NCI-H2107 (cell line): ENCODE measurements around the gene SGTA.
"Not testable (repeated sequence)": the region's sequence is repeated elsewhere in the genome, so short reads cannot be mapped to it uniquely, and the experiment has no call there.

Experiments
- DNase-seq: peaks from one replicate; lab custom pipeline; 2025; lab: John Stamatoyannopoulos, UW

Gene SGTA, protein sequence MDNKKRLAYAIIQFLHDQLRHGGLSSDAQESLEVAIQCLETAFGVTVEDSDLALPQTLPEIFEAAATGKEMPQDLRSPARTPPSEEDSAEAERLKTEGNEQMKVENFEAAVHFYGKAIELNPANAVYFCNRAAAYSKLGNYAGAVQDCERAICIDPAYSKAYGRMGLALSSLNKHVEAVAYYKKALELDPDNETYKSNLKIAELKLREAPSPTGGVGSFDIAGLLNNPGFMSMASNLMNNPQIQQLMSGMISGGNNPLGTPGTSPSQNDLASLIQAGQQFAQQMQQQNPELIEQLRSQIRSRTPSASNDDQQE

DNA sequence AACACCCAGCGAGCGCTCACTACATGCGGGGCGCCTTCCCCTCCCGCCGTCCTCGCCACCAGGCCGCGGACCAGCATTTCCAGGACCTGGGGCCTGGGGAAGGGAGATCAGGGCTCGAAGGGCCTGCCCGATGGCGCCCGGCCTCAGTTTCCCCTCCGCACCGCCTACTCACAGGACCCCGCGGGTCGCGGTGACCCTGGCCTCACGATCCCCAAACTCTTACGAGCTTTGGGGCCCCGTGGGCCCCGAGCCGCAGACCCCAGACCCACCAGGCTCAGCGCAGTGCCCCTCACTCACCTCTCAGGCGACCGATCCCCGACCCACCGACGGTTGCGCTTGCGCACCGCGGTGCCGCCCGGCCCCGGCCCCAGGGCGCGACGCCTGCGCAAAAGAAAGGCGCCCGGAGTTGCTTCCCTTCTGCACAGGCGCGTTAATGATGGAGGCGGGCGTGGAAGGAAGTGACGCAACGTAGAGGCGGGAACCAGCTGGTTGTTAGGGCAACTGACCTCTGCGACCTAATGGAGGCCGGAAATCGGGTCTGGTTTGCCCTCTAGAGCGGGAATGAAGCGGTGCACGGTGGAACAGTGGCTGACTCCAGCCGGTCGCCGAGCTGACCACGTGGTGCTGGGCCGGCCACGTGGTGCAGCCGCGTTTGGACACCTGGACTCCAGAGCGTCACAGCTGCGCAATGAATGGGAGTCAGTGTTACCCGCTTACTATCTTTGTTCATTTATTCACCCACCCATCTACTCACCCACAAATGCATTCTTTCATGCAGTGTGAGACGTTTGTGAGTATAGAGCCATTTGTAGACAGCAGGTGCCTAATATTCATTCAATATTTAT, at the start of gene SGTA:
SGTA (minus strand) TSS at position 338 of the 845 bp plus-strand sequence. CDS start 14,205 bp downstream, outside the sequence.
- DNase-seq = peak; percentile 93

DNA sequence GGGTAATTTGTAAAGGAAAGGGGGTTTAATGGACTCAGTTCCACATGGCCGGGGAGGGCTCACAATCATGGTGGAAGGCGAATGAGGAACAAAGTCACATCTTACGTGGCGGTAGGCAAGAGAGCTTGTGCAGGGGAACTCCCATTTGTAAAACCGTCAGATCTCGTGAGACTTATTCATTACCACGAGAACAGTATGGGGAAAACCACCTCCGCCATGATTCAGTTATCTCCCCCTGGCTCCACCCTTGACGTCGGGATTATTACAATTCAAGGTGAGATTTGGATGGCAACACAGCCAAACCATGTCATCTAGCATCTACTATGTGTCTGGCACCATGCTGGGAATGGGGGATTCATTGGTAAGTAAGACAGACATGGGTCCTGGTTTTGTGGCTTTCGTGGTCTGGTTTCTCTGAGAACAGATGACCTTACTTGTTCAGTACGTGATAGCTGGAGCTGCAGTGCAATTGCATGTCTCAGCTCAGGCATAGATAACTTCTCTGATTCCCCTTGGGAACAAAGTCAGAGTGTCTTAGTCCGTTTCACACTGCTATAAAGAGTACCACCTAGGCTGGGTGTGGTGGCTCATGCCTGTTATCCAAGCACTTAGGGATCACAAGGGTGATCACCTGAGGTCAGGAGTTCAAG, 44.9 kb upstream of the SGTA start:
- DNase-seq = no peak

DNA sequence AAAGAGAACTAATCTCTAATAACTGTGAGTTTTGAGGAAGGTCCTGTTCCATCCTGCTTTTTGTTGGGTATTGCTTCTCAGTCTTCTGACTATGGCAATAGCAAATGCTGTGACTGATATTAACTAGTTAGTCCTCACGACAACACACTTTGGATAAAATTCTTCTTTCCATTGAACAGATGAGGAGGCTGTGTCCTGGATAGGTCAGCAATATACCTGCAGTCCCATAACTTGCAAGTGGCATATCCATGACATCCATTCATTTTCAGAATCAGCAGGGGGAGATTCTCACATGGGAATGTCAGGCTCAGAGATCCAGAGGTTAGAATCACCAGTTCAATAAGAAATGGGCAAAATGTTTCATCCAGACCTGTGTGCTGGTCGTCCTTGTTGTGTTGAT, 43.9 kb upstream of the SGTA start:
- DNase-seq = no peak

DNA sequence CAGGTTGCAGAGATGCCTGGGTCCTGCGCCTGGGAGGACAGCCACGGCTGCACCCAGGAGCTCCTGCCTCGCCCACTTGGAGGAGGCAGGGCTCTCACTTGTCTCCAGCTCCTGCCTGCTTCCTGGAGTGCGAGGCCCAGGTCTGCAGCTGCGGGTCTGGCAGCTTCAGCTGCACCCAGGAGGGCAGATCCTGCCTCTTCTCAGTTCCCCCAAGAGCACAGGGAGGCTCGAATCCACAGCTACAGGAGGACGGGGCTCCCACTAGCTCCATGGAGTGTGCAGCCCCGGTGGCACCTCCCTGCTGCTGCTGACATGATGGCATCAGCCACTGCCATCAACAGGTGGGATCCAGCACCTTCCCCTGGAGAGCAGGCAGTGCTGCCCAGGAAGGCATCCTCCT, 41.1 kb upstream of the SGTA start:
- DNase-seq = no peak

DNA sequence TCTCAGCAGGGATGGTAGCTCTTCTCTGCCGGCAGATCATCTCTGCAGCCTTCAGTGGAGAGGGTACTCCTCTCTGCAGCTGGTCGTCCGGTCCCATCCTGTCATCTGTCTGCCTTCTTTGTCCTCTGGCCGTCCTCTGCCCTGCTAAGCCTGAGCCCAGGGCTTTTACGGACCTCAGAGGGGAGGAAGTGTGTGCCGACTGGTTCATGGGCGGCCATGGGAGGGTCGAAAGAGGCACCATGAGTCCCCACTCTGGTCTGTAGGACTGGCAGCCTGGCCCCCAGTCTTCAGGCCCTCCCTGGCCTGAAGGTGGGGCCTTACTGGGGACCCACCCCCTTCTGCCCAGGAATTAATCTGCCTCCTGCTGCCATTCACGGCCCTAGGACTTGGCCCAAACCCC, 40.6 kb upstream of the SGTA start:
- DNase-seq = no peak

DNA sequence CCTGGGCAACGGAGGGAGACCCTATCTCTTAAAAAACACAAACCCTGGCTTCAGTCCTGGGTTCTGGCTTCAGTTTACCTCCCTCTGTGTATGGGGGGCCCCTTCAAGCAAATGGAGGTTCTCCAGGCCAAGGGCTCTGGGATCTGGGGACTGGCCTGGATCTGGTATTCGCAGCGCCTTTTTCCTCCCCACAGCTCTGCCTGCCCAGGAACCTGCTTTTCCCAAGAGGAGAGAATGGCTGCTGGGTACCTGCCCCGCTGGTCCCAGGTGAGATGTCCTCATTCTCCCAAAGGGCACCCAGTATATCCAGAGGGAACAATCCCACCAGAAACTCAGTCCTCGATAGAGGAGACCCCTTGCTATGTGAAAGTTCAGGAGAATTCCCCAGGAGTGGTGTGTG, 39.8 kb upstream of the SGTA start:
- DNase-seq = no peak

DNA sequence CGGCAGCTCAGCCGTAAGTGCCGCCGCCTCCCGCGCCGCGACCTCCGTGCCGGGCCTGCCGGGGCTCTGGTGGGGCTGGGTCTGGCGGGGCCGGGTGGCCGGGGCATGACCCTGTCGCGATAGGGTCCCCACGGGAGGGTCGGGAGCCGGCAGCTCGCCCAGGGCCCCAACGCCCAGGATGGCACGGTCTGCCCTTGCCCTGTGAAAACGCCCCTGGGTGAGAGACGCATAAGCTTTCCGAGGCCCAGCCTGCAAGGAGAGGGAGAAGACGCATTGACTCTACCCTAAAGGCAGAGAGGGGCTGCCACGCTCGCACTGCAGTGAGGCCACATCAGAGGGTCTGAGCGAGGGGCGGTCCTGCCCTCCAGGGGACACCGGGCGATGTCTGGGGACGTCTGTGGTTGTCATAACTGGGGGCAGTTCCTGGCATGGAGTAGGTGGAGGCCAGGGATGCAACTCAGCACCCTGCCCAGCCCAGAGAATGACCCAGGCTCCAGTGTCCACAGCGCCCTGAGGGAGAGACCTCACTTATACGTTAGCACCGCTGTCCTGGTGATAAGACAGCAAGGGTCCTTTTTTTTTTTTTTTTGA, 37.1 kb upstream of the SGTA start:
- DNase-seq = no peak

DNA sequence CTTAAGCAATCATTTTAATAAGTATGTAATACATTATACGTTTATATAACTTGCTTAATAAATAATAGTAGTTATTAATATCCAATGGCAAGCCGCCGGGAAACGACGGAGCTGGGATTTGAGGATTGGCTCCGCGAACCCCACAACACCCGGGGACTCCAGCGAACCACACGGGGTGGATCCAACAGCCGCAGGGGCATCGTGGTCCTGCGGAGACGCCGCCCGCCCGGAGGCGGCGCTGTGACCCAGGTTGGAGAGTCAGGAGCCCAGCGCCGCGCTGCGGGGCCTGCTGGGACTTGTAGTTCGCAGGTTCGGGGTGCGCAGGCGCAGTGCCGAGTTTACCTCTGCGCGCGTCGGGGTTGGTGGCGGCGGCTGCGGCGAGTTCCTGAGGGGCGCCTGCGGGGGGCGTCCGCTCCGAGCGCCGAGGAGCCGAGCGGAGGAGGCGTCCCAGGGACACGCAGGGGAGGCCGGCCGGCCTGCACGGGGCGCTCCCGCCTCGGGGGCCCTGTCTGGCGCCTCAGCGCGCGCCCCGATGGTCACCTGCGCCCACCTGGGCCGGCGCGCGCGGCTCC, 36.6 kb upstream of the SGTA start, which contains the start of gene ZNF554:
ZNF554 (plus strand) TSS at position 329 of the 572 bp plus-strand sequence; CDS start at position 533, 204 bp downstream.
- peak; percentile 94 for DNase-seq

DNA sequence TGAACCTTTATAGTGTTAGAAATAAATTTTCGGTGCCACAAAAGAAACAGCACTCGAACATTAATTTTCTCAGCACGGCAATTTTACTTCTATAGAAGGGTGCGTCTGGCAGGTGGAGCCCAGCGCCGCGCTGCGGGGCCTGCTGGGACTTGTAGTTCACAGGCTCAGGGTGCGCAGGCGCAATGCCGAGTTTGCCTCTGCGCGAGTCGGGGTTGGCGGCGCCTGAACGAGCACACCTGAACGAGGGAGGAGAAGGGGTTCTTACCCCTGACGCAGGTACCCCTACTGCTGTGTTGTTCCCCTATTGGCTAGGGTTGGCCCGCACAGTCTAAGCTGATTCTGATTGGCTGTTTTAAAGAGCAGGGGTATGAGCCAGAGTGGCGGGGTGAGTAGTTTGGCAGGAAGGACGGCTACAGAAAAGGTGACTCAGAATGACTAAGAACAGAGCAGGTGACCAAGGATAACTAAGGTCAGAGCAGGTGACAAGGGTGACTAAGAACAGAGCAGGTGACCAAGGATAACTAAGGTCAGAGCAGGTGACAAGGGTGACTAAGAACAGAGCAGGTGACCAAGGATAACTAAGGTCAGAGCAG, 34.3 kb upstream of the SGTA start:
- DNase-seq = not testable (repeated sequence)

DNA sequence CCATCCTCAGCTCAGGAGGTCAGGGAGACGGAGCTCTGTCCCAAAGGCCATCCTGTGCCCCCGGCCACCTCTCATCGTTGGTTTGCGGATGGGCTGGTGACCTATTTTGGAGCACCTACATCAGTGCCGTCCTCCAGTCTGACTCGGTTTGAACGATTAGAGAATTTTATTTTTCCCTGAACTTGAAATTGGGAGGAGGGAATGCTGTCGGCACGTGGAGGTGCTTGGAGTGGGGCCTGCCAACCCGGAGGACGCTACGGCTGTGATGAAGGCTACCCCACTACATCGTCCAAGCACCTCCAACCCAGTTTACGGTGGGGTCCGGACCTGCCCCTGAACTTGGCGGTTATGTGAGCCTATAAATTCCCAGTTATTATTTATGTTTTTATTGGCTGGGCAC, 33.6 kb upstream of the SGTA start:
- no peak for DNase-seq

DNA sequence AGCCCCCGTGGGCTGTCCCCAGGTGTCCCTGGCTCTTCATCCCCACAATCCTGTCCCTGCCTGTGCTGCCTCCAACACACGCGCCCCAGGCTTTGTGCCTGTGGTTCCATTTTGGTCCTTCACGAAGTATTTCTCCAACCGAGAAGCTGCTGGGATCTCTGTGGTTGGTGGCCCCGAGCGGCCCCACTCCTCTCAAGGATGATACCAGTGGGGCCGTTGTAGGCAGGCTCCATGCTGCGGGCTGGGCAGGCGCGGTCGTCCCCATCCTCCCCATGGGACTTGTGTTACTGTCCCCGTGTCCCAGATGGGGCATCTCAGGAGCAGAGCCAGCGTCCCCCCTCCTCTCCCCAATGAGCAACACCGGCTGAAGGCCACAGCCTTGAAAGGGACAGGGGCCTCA, 32.9 kb upstream of the SGTA start:
- DNase-seq = no peak

DNA sequence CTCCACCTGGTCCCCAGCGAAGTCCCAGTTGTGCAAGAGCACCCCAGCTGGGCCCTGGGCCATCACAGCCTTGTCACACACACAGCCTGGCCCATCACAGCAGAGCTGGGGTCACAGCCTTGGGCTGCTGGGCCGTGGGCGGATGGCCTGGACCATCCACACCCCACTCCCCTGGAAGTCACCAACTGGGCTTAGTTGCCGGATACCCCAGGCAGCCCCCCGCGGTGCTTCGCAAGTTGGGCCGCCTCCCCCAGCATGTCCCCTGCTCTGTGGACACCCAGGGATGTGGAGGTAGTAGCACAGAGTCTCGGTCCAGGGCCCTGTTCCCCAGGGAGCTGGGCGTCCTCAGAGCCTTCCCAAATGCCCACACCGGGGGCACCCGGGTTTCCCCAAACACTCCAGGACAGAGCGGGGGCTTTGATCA, 32.1 kb upstream of the SGTA start:
- DNase-seq = no peak

DNA sequence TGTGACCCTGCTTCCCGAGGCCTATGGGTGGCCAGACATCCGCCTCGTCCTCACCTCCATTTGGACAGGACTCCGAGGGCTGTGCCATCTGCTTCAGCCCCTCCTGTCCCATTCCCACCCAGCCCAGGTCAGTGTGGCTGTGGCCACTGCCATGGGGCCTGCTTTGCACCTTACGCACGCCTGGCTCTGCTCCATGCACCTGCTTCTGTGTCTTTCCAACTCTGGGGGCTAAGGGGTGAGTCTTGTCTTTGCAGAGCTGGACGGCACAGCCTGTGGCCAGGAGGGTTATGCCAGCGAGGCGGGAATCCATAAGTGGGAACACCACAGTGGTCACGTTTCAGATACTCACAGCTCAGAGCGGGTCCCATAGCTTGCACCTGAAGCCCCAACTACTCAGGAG, 31.4 kb upstream of the SGTA start:
- no peak for DNase-seq

DNA sequence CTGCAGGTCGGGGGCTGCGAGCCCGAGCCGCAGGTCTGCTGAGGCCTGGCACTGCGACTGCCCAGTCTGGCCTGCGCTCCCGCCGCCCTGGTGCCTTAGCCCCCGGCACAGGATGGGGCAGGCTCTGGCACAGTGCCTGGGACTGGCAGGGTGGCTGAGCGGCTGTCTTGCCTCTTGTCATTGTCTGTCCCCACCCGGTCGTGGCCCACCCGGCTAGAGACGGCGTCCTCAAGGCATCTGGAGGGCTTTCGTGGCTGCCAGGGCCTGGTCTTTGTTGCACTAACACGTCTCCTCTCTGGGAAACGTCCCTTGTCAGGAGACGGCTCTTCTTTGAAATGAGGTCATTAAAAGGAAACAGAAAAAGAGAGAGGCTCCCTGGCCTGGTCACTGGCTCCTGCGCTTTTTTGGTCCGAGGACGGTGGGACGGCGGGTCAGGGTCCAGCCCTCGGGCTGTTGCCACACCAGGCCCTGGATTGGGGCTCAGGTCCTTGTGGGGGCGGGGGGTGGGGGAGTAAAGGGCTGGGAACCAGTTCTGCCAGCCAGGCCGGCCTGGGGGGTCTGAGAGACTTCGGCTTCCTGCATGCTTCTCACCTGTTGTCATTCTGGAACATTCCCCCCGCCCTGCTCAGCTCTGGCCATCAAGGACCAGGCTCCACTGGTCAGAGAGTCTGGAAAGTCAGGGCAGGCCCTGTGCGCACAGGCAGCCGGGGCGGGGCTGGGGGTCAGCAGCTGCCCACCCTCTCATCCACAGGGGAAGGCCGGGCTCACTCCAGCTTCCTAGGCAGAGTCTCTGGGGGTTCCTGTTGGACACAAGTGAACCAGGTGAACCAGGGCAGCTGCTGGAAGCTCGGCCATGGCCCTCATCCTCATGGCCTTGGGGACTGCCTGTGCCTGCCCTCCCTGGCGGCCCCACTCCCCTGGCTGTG, 30.4 kb upstream of the SGTA start:
- no peak for DNase-seq

DNA sequence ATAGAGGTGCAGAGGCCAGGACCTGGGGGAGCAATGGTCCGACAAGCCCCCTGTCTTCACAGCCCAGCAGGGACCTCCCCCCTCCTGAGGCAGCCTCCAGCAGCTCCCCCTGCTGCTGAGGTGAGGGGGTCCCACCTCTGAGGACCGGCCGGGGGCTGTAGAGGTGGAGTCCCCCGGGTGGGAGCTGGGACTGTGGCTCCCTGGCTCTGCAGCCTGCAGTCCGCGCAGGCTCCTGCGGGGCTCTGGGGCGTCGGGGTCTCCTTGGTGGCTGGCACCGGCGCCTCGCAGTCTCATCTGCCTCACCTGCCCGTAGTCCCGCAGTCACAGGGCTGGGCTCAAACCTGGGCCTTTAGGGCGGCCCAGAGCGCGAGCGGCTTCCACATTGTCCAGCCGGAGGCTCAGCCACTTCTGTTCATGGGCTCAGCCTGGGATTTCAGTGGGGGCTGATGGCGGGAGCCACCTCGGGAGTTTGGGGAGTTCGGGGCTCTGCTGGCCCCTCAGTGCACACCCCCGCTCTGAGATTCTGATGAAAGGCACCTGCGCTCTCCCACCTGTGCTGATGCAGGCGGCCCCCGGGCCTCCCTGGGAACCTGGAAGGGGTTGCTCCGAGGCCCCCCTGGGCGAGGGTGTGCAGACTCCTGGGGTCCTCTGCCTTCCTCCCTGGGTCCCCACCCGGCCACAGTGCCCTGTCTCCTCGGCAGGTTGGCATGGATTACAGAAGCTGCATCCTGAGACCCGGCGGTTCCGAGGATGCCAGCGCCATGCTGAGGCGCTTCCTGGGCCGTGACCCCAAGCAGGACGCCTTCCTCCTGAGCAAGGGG, 29.6 kb upstream of the SGTA start:
- DNase-seq = no peak

DNA sequence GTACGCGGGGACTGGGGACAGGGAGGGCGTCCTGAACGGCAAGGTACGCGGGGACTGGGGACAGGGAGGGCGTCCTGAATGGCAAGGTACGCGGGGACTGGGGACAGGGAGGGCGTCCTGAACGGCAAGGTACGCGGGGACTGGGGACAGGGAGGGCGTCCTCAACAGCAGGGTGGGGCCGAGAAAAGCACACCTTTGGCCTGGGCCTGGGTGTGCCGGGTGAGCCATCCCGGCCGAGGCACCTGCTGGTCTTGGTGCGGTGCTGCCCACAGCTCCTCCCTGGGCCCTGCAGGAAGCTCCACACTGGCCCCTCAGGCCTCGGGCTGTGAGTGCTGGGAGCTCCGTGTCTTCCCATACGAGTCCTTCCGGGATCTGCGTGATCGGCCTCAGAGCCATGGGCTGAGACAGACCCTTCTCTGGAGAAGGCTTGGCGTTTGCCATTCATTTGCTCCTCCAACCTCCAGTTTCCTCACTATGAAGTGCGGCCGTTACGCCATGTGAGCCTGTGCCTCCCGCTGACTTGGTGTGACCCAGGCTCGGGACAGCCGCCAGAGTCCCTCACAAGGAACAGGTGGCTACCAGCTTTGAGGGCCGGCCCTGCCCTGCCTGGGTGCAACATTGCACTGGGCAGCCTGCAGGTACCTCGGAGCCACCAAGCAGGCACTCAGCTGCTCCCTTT, 28.8 kb upstream of the SGTA start:
- DNase-seq = no peak

DNA sequence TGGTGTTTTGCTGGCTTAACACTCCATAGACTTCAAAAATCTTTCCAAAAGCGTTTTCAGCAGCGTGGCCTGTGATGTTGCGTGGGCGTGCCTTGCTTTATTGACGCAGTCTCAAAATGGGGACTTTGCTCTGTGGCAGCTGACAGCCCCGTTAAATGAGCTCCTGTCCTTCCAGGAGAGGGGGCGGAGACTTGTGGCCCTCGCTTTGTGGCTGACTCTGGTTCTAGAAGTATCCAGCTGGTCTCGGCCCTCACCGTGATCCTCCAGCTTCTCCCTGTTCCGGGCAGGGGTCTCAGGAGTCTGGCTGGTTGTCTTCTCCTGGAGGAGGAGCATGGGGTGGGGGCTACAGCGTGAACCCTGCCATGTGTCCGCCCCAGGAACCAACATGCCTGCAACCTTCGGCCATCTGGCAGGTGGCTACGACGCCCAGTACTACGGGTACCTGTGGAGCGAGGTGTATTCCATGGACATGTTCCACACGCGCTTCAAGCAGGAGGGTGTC, 28.2 kb upstream of the SGTA start:
- no peak for DNase-seq

DNA sequence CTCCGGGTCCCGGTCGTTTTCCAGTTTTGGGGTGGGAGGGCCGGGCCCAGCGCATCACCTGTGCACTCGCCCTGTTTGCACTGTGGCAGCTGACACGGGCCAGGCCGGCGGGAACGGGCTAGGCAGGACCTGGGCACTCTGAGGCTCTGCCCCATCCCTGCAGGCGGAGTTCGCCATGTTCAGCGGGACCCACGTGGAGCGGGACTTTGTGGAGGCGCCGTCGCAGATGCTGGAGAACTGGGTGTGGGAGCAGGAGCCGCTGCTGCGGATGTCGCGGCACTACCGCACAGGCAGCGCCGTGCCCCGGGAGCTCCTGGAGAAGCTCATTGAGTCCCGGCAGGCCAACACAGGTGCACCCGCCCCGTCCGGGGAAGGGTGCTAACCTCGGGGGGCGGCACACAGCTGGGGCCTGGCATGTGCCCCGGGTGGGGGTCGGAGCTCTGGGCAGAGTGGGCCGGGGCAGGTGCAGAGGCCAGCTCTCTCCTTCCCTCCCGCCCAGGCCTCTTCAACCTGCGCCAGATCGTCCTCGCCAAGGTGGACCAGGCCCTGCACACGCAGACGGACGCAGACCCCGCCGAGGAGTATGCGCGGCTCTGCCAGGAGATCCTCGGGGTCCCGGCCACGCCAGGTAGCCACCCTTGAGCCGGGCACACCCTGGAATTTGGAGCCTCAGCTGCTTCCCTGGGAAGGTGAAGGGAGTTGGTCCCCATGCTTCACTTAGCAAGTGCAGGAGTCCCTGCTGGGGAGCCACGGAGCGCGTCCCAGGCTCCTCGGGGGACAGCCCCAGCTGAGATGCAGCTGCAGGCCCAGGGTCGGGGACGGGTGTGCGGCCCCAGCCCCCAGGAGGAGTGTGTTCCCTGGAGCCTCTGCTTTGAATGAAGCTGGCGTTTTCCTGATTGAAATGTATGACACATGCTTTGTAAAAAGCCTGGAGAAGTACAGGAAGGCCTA, 27.3 kb upstream of the SGTA start:
- DNase-seq = no peak
